PC-3 (cell line): ENCODE results near the gene FAHD1. TPM values are rescaled to one million over a fixed set of nuclear protein-coding genes. Genes with fewer than 3 reads are reported as not detected.

Experiments used
- ATAC-seq: fragments of 200-7000 bp; cut with Tn5 transposase; 2 replicates; pipeline ENCODE4 v1.9.1; 2020; ENCODE audit warnings: mild to moderate bottlenecking, moderate library complexity
- BruUV-seq: library from RNA; stranded (reverse); fragments of 400-500 nt; replicated peaks from 2 replicates; lab custom pipeline; 2021; lab: Mats Ljungman, UMichigan
- CTCF ChIA-PET: fragments of 300-600 bp; sonication (Branson Sonifier 250); formaldehyde crosslinking; loops from one replicate; lab custom pipeline; 2022; ENCODE audit warnings: antibody characterized with exemption; lab: Charles Lee
- POLR2A ChIA-PET: fragments of 300-600 bp; sonication (Branson Sonifier 250); formaldehyde crosslinking; loops from one replicate; lab custom pipeline; 2022; ENCODE audit warnings: antibody characterized with exemption; ENCODE audit not compliant: unreplicated experiment; lab: Charles Lee
- DNase-seq: peaks from one replicate; pipeline ENCODE4 v3.0.0-alpha.2; 2015
- H2AFZ ChIP-seq: fragments of 300-600 bp; sonication (generic); 2 replicates; pipeline ENCODE4 v1.6.0; 2016; ENCODE audit warnings: antibody characterized with exemption, low read length
- H3F3A ChIP-seq: fragments of 300-600 bp; sonication (generic); one replicate; pipeline ENCODE4 v1.6.0; 2017; ENCODE audit warnings: antibody characterized with exemption, low read length, control low read depth, mild to moderate bottlenecking; ENCODE audit not compliant: unreplicated experiment
- H3K27ac ChIP-seq: fragments of 300-600 bp; sonication (generic); 2 replicates; pipeline ENCODE4 v1.5.1; 2016; ENCODE audit warnings: mild to moderate bottlenecking, low read length
- H3K27me3 ChIP-seq: fragments of 300-600 bp; sonication (generic); 2 replicates; pipeline ENCODE4 v1.6.1; 2016; ENCODE audit warnings: low read length, mixed read lengths
- H3K36me3 ChIP-seq: fragments of 300-600 bp; sonication (generic); 2 replicates; pipeline ENCODE4 v1.6.1; 2016; ENCODE audit warnings: low read depth, mixed run types, low read length, mixed read lengths
- H3K4me1 ChIP-seq: fragments of 300-600 bp; sonication (generic); 2 replicates; pipeline ENCODE4 v1.5.1; 2016; ENCODE audit warnings: low read length; ENCODE audit not compliant: insufficient read depth
- H3K4me2 ChIP-seq: fragments of 300-600 bp; sonication (generic); 2 replicates; pipeline ENCODE4 v1.6.0; 2016; ENCODE audit warnings: low read length
- H3K4me3 ChIP-seq: fragments of 300-600 bp; sonication (generic); 2 replicates; pipeline ENCODE4 v1.5.1; 2016; ENCODE audit warnings: mild to moderate bottlenecking, low read length, mixed read lengths
- H3K79me2 ChIP-seq: fragments of 300-600 bp; sonication (generic); 2 replicates; pipeline ENCODE4 v1.6.1; 2017; ENCODE audit warnings: low read length, mixed read lengths
- H3K9ac ChIP-seq: fragments of 300-600 bp; sonication (generic); 2 replicates; pipeline ENCODE4 v1.6.0; 2016; ENCODE audit warnings: mild to moderate bottlenecking, low read length
- H3K9me2 ChIP-seq: fragments of 300-600 bp; sonication (generic); replicated peaks from 2 replicates; pipeline ENCODE4 v1.6.1; 2016; ENCODE audit warnings: mixed run types, low read length, mixed read lengths
- H3K9me3 ChIP-seq: fragments of 300-600 bp; sonication (generic); 2 replicates; pipeline ENCODE4 v1.6.1; 2016; ENCODE audit warnings: low read length, mixed read lengths
- H4K20me1 ChIP-seq: fragments of 300-600 bp; sonication (generic); 2 replicates; pipeline ENCODE4 v1.6.1; 2016; ENCODE audit warnings: low read length, mixed read lengths
- CTCF ChIP-seq: fragments of 300-600 bp; sonication (generic); conservative IDR thresholded peaks from 2 replicates; pipeline ENCODE4 v1.5.1; 2017; ENCODE audit warnings: antibody characterized with exemption, low read depth, mild to moderate bottlenecking, low read length
- EZH2 ChIP-seq: fragments of 300-600 bp; sonication (generic); IDR thresholded peaks from one replicate; pipeline ENCODE4 v1.6.1; 2017; ENCODE audit warnings: antibody characterized with exemption, mild to moderate bottlenecking, low read length; ENCODE audit not compliant: unreplicated experiment
- EZH2phosphoT487 ChIP-seq: fragments of 300-600 bp; sonication (generic); IDR thresholded peaks from 2 replicates; pipeline ENCODE4 v1.6.1; 2018; ENCODE audit warnings: mild to moderate bottlenecking, antibody characterized with exemption, low read length, borderline replicate concordance
- intact Hi-C: fragments of 100-400 bp; cut with micrococcal nuclease; formaldehyde crosslinking; loops from 2 replicates; pipeline ENCODE4 v1.9.0; 2023
- total RNA-seq: library from RNA; depleted of rRNA; stranded (reverse); fragments of >200 nt; gene quantifications from 2 replicates; pipeline ENCODE4 v1.2.3, GENCODE V29; 2014

Gene FAHD1
- total RNA-seq, 1 experiment from 2014 or later: 37.5 TPM

GRCh38 chr16:1820096-1820945 is 6.7 kb upstream of the FAHD1 start:
- CTCF ChIA-PET: interaction anchor here (0.6 kb wide), 1 partner anchor 111 kb away, joined by 3 read pairs; no protein-coding TSS in a partner anchor
- TF ChIP-seq EZH2phosphoT487 (no peak), EZH2 (no peak), CTCF (no peak)
- BruUV-seq: no TSS peak

DNA sequence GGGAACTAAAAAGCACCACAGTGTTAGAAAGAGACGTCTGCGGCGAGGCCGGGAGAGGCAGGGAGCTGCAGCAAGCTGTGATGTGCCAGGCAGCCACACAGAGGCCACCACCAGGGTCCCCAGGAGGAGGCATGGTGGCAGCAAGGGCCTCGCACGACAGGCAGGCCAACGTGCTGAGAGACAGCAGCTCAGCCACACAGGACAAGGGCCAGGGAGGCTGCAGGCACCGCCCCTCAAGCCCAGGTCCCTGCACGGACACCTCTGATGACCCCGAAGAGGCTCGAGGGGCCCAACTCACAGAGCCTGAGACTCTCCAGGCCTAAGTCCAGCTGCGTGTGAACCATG is 6.1 kb upstream of the FAHD1 start:
- H3K4me2 ChIP-seq: no peak overlapping the region
- H3K4me3 ChIP-seq: no peak overlapping the region
- no peaks in the 10 kb centered on the region for H3K9me2 ChIP-seq
- no TSS peak for BruUV-seq
- CTCF ChIA-PET: interaction anchor here (0.6 kb wide), 1 partner anchor 112 kb away, joined by 3 read pairs; no protein-coding TSS in a partner anchor
- ATAC-seq (no peak), DNase-seq (no peak)
- no peak overlapping the region for H3K27ac ChIP-seq
- no peaks in the 10 kb centered on the region for H3K27me3 ChIP-seq
- no peaks in the 10 kb centered on the region for H4K20me1 ChIP-seq
- POLR2A ChIA-PET: no interaction called here
- intact Hi-C loops: no loop called here
- H2AFZ ChIP-seq: no peak overlapping the region
- no peaks in the 10 kb centered on the region for H3F3A ChIP-seq
- H3K4me1 ChIP-seq: peaks cover 5% of the 10 kb centered on the region; the same call in 1 of the 2 replicates
- TF ChIP-seq EZH2phosphoT487: no peak
- TF ChIP-seq CTCF: no peak
- TF ChIP-seq EZH2: no peak
- peaks cover 4% of the 10 kb centered on the region; the same call in 1 of the 2 replicates for H3K36me3 ChIP-seq
- no peaks in the 10 kb centered on the region for H3K9me3 ChIP-seq
- H3K9ac ChIP-seq: no peak overlapping the region
- peaks cover 15% of the 10 kb centered on the region for H3K79me2 ChIP-seq

More at GRCh38 chr16:1820096-1820945, 6.7 kb upstream of the FAHD1 start:
- ATAC-seq: no peak
- Histone ChIP-seq H3K4me2 (no peak overlapping the region), H3K79me2 (peaks cover 9% of the 10 kb centered on the region), H3K36me3 (peaks cover 4% of the 10 kb centered on the region; the same call in 1 of the 2 replicates), H3K4me3 (no peak overlapping the region), H3F3A (no peaks in the 10 kb centered on the region), H4K20me1 (no peaks in the 10 kb centered on the region), H3K4me1 (peaks cover 5% of the 10 kb centered on the region; the same call in 1 of the 2 replicates), H3K9me2 (no peaks in the 10 kb centered on the region), H3K27ac (no peak overlapping the region), H3K9me3 (no peaks in the 10 kb centered on the region), H2AFZ (no peak overlapping the region), H3K9ac (no peak overlapping the region), H3K27me3 (no peaks in the 10 kb centered on the region)
- POLR2A ChIA-PET: no interaction called here
- intact Hi-C loops: no loop called here
- no peak for DNase-seq
